Naive thymus-derived CD8-positive, alpha-beta T cell (primary cell): ENCODE data around the gene GNB5. TPM values are rescaled to one million over a fixed set of nuclear protein-coding genes. Genes with fewer than 3 reads are reported as not detected.

Experiments used
- ATAC-seq, 2 donors: fragments of 150-1000 bp; cut with Tn5 transposase in 1 of 2; sonication (Bioruptor Pico), chemical (Tn5 transposase) in 1 of 2; 1 replicate in 1 of 2; 2 replicates in 1 of 2; pipeline ENCODE4 v1.10.0; 2021; ENCODE audit warnings: mild to moderate bottlenecking in 2 of 2, moderate library complexity in 2 of 2
- POLR2A ChIA-PET: fragments of 350-600 bp; sonication (Branson Sonifier 250); formaldehyde crosslinking; loops from one replicate; lab custom pipeline; 2021; ENCODE audit warnings: antibody characterized with exemption; lab: Charles Lee
- DNase-seq, 10 donors: peaks; one replicate each; pipeline versions ENCODE4 v3.0.0 to v3.0.0-alpha.2; 2020 to 2022
- H3K27ac Mint-ChIP-seq, 10 donors: one replicate each; pipeline ENCODE4 v1.8.0; 2020 to 2022; ENCODE audit warnings: mild to moderate bottlenecking in 10 of 10, mixed read lengths in 10 of 10, moderate library complexity in 4 of 10, inconsistent platforms in 1 of 10
- H3K27me3 Mint-ChIP-seq, 5 donors: one replicate each; pipeline ENCODE4 v1.8.0; 2021 to 2022; ENCODE audit warnings: mixed read lengths in 5 of 5
- H3K36me3 Mint-ChIP-seq, 3 donors: one replicate each; pipeline ENCODE4 v1.8.0; 2020 to 2022; ENCODE audit warnings: mixed read lengths in 3 of 3, mild to moderate bottlenecking in 2 of 3, inconsistent platforms in 1 of 3
- H3K4me1 Mint-ChIP-seq, 4 donors: one replicate each; pipeline ENCODE4 v1.8.0; 2021 to 2022; ENCODE audit warnings: mixed read lengths in 4 of 4
- H3K4me3 Mint-ChIP-seq, 10 donors: one replicate each; pipeline ENCODE4 v1.8.0; 2020 to 2022; ENCODE audit warnings: mild to moderate bottlenecking in 10 of 10, mixed read lengths in 10 of 10, moderate library complexity in 6 of 10, inconsistent platforms in 1 of 10
- H3K9me3 Mint-ChIP-seq, 9 donors: one replicate each; pipeline ENCODE4 v1.8.0; 2020 to 2022; ENCODE audit warnings: mixed read lengths in 9 of 9, mild to moderate bottlenecking in 3 of 9, inconsistent platforms in 1 of 9, moderate library complexity in 1 of 9
- polyA plus RNA-seq, 3 donors: library from polyadenylated mRNA; unstranded; fragments of 300-500 nt; fragmentation: Illumina TruSeq; gene quantifications; one replicate each; pipeline ENCODE4 v1.2.3, GENCODE V29; 2021
- total RNA-seq, 8 experiments: library from RNA in 2 of 8; stranded (reverse) in 2 of 8; gene quantifications; one replicate each; pipeline ENCODE4 v1.2.3 and lab custom pipeline; 2021 to 2026

The GNB5 gene
- total and polyA plus RNA-seq, 5 experiments from 2014 or later: 32.4 to 48.5 (median 41.7) TPM

DNA sequence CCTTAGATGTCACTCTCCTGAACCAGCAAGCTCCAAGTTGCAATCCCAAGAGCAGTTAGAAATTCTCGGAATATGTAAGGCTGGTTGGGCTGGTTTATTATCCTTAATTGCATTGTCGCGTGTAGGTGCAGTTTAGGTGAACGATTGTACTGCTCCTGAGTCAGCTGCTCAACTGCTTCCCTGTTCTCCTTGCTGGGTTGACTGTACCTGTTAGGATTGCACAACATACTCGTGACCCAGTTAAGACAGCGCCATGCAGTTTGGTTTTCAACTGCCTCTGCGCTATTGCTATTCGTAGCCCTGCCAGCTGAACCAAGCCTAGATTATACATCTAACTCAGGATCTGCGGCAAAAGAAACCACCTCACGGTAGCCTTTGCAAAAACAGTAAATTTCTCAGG, 119.6 kb downstream of the GNB5 start:
- no peak for ATAC-seq
- POLR2A ChIA-PET: interaction anchor here (0.7 kb wide), 1 partner anchor 141 kb away, joined by 4 read pairs; no protein-coding TSS in a partner anchor
- peaks cover 0 to 3% (median 0%) of the 10 kb centered on the region in 3 donors for H3K36me3 Mint-ChIP-seq
- H3K9me3 Mint-ChIP-seq: no peaks in the 10 kb centered on the region
- no peak overlapping the region for H3K4me3 Mint-ChIP-seq
- peaks cover 5 to 15% (median 13%) of the 10 kb centered on the region in 4 donors for H3K4me1 Mint-ChIP-seq
- H3K27me3 Mint-ChIP-seq: no peaks in the 10 kb centered on the region
- DNase-seq: no peak
- H3K27ac Mint-ChIP-seq: peak overlapping the region in 1 of 10 donors; percentile 79

DNA sequence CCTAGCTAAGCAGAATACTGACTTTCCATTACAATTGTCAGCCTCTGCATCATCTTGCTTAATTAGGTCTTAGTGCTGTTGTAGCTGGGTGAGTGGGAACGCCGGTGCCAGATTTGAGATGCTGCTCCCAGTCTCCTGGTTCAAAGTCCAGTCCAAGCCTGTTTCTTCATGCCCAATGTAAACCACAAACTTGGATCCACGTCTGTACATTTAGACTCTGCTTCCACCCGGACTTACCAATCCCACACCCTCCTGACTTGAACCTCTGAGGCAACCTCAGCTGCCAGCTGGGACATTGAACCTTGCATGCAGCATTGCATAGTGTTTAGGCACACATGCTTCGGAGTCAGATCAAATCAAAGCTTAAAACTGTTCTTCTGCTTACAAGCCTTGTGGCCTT, 121.6 kb downstream of the GNB5 start:
- Mint-ChIP-seq H3K4me3 (no peak overlapping the region), H3K27ac (no peak overlapping the region), H3K4me1 (peaks cover 5 to 15% (median 13%) of the 10 kb centered on the region in 4 donors), H3K36me3 (peaks cover 0 to 13% (median 0%) of the 10 kb centered on the region in 3 donors), H3K9me3 (no peaks in the 10 kb centered on the region), H3K27me3 (no peaks in the 10 kb centered on the region)
- no peak for ATAC-seq
- POLR2A ChIA-PET: interaction anchor here (0.5 to 1.3 kb wide), 2 partner anchors 10 to 164 kb away, joined by 3 read pairs; no protein-coding TSS in a partner anchor
- no peak for DNase-seq

DNA sequence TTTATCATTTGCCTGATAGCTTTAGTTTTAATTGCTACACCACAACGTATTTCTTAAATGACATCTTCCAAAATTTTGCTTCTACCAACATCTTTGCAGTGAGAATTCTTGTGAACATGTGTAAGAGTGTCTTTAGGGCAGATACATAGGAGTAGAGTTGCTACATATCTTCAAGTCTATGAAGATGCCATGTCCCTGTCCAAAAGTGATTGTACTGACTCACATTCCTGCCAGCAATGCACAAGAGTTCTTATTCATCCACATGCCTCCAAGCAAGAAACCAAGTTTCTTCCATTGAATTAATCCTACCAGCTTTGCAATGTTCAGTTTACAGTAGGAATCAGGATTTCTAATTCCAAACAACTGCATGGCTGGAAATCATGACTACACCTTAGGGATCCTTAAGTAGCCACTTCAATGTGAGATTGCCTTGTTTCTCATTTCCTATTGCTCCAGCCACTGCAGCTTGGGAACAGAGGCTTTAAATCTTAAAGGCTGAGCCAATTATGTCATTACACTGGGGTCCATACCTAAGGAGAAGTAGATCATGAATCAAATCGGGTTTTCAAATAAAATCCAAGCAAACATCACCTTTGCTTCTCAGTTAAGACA, 123.1 kb downstream of the GNB5 start:
- peak overlapping the region in 5 of 10 donors; percentile 30 to 79 (median 37) for H3K27ac Mint-ChIP-seq
- H3K4me1 Mint-ChIP-seq: peaks cover 5 to 15% (median 13%) of the 10 kb centered on the region in 4 donors
- H3K4me3 Mint-ChIP-seq: no peak overlapping the region
- no peaks in the 10 kb centered on the region for H3K9me3 Mint-ChIP-seq
- H3K36me3 Mint-ChIP-seq: peaks cover 5 to 28% (median 6%) of the 10 kb centered on the region in 3 donors
- DNase-seq (no peak), ATAC-seq (no peak)
- POLR2A ChIA-PET: interaction anchor here (1.3 kb wide), 1 partner anchor 11 kb away, joined by 3 read pairs; no protein-coding TSS in a partner anchor
- no peaks in the 10 kb centered on the region for H3K27me3 Mint-ChIP-seq

DNA sequence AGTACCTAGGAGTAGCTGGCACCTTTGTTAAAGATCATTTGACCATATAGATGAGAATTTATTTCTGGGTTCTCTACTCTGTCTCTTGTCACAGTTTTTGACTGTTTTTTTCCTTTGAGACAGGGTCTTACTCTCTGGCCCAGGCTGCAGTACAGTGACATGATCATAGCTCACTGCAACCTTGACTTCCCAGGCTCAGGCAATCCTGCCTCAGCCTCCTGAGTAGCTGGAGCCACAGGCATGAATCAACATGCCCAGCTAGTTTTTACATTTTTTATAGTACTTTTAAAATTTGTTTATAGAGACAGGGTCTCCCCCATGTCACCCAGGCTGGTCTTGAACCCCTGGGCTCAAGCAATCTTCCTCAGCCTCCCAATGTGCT, 123.7 kb downstream of the GNB5 start:
- peaks cover 5 to 15% (median 13%) of the 10 kb centered on the region in 4 donors for H3K4me1 Mint-ChIP-seq
- POLR2A ChIA-PET: interaction anchor here (1.3 kb wide), 1 partner anchor 20 kb away, joined by 4 read pairs; no protein-coding TSS in a partner anchor
- peak overlapping the region in 9 of 10 donors; percentile 4 to 79 (median 37) for H3K27ac Mint-ChIP-seq
- H3K27me3 Mint-ChIP-seq: no peaks in the 10 kb centered on the region
- DNase-seq: no peak
- no peak for ATAC-seq
- no peaks in the 10 kb centered on the region for H3K9me3 Mint-ChIP-seq
- H3K36me3 Mint-ChIP-seq: peaks cover 5 to 34% (median 6%) of the 10 kb centered on the region in 3 donors
- no peak overlapping the region for H3K4me3 Mint-ChIP-seq

DNA sequence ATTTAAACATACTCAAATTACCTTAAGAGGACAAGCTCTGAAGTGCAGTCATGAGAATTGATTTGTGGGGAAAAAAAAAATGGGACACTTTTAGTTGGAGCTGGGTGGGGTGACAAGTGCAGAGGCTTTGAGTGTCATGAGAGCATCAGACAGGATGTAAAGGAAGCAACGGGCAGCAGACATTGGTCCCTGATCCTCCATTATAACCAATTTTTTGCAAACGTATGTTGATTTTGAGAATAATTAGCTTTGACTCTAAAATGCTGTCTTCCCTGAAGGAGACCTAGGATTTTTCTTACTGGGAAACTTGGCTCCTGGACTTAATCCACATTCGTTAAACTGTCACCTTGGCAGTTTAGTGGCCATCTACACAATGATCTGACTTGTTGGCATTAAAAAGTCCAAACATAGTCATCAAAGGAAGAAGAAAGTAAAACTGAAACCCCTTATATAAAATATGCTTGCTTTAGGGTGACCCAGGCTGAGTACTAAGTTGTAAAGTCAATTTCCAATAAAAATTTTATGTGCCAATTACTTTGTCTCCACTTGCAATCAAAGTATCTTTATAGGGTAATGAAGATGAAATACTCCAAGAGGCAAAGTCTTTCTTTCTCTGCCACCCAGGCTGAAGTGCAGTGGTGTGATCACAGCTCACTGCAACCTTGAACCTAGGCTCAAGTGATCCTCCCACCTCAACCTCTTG, 124.2 kb downstream of the GNB5 start:
- DNase-seq: no peak
- peaks cover 5 to 39% (median 6%) of the 10 kb centered on the region in 3 donors for H3K36me3 Mint-ChIP-seq
- H3K4me3 Mint-ChIP-seq: no peak overlapping the region
- POLR2A ChIA-PET: interaction anchor here (1.0 to 1.3 kb wide), 2 partner anchors 14 to 19 kb away, joined by 4 read pairs; no protein-coding TSS in a partner anchor
- no peak for ATAC-seq
- no peaks in the 10 kb centered on the region for H3K9me3 Mint-ChIP-seq
- H3K27me3 Mint-ChIP-seq: no peaks in the 10 kb centered on the region
- peaks cover 5 to 15% (median 13%) of the 10 kb centered on the region in 4 donors for H3K4me1 Mint-ChIP-seq
- peak overlapping the region in 8 of 10 donors; percentile 4 to 61 (median 37) for H3K27ac Mint-ChIP-seq

Other genes starting within 250 kb of the GNB5 start
- 10 to 100 TPM; 20.2 to 20.9 TPM for gene LEO1, start 219.6 kb downstream of the GNB5 start, total RNA-seq
- gene LEO1, start 219.6 kb downstream of the GNB5 start, polyA plus RNA-seq: 10 to 100 TPM; 15.0 to 26.5 (median 19.6) TPM
- 10 to 100 TPM; 19.8 to 21.7 TPM for gene MAPK6, start 172.2 kb downstream of the GNB5 start, total RNA-seq
- 1 to 10 TPM; 5.3 to 6.3 (median 5.4) TPM for gene MAPK6, start 172.2 kb downstream of the GNB5 start, polyA plus RNA-seq
- under 1 TPM; 0.39 to 0.77 TPM for gene BCL2L10, start 78.6 kb downstream of the GNB5 start, total RNA-seq
- gene BCL2L10, start 78.6 kb downstream of the GNB5 start, polyA plus RNA-seq: not detected
- under 1 TPM; 0.10 to 0.19 TPM for gene MYO5C, start 104.4 kb upstream of the GNB5 start, total RNA-seq
- under 1 TPM; 0.13 to 0.51 (median 0.22) TPM for gene MYO5C, start 104.4 kb upstream of the GNB5 start, polyA plus RNA-seq